HCT116 (cell line): ENCODE measurements around the gene GPALPP1.
"Not testable (repeated sequence)": the region's sequence is repeated elsewhere in the genome, so short reads cannot be mapped to it uniquely, and the experiment has no call there.

Source experiments
- ELF1 ChIP-seq: IDR thresholded peaks from 2 replicates; pipeline ENCODE4 v1.6.1; 2012; ENCODE audit warnings: low read depth, borderline replicate concordance
- POLR2AphosphoS5 ChIP-seq: IDR thresholded peaks from 2 replicates; pipeline ENCODE4 v1.6.1; 2011; ENCODE audit warnings: mild to moderate bottlenecking, low read depth, low read length, moderate library complexity
- RAD21 ChIP-seq: IDR thresholded peaks from 2 replicates; pipeline ENCODE4 v1.6.1; 2012; ENCODE audit warnings: low read depth, mild to moderate bottlenecking
- YY1 ChIP-seq: IDR thresholded peaks from 2 replicates; pipeline ENCODE4 v1.6.1; 2011; ENCODE audit warnings: low read length, low read depth, moderate library complexity, mild to moderate bottlenecking; ENCODE audit not compliant: insufficient replicate concordance; ENCODE audit errors: extremely low read depth
- TF ChIP-seq, protein P1 (sequence below), 3 experiments: fragments of 200-600 bp in 1 of 3; sonication (generic) in 1 of 3; IDR thresholded peaks in 2 of 3; conservative IDR thresholded peaks in 1 of 3; 2 replicates each; pipeline ENCODE4 v1.5.1; 2012 to 2017; ENCODE audit warnings: low read depth in 2 of 3, low read length in 2 of 3, antibody characterized with exemption in 1 of 3, borderline replicate concordance in 1 of 3, control low read depth in 1 of 3, mild to moderate bottlenecking in 1 of 3, mixed read lengths in 1 of 3, mixed run types in 1 of 3, moderate library complexity in 1 of 3; ENCODE audit not compliant: insufficient read depth in 1 of 3
- TF ChIP-seq, protein P2 (sequence below): IDR thresholded peaks from 2 replicates; pipeline ENCODE4 v1.6.1; 2012; ENCODE audit warnings: low read depth

- TF ChIP-seq, protein P1, sequence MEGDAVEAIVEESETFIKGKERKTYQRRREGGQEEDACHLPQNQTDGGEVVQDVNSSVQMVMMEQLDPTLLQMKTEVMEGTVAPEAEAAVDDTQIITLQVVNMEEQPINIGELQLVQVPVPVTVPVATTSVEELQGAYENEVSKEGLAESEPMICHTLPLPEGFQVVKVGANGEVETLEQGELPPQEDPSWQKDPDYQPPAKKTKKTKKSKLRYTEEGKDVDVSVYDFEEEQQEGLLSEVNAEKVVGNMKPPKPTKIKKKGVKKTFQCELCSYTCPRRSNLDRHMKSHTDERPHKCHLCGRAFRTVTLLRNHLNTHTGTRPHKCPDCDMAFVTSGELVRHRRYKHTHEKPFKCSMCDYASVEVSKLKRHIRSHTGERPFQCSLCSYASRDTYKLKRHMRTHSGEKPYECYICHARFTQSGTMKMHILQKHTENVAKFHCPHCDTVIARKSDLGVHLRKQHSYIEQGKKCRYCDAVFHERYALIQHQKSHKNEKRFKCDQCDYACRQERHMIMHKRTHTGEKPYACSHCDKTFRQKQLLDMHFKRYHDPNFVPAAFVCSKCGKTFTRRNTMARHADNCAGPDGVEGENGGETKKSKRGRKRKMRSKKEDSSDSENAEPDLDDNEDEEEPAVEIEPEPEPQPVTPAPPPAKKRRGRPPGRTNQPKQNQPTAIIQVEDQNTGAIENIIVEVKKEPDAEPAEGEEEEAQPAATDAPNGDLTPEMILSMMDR (IDR thresholded peaks at IDR 0.05 in 2 of 3, conservative IDR thresholded peaks at IDR 0.05 in 1 of 3; ENCODE audit: borderline replicate concordance in 1 of 3, insufficient read depth in 1 of 3, low read depth in 2 of 3, low read length in 2 of 3), result not testable (repeated sequence)
- TF ChIP-seq RAD21, YY1, POLR2AphosphoS5, ELF1: not testable (repeated sequence)
- TF ChIP-seq, protein P2, sequence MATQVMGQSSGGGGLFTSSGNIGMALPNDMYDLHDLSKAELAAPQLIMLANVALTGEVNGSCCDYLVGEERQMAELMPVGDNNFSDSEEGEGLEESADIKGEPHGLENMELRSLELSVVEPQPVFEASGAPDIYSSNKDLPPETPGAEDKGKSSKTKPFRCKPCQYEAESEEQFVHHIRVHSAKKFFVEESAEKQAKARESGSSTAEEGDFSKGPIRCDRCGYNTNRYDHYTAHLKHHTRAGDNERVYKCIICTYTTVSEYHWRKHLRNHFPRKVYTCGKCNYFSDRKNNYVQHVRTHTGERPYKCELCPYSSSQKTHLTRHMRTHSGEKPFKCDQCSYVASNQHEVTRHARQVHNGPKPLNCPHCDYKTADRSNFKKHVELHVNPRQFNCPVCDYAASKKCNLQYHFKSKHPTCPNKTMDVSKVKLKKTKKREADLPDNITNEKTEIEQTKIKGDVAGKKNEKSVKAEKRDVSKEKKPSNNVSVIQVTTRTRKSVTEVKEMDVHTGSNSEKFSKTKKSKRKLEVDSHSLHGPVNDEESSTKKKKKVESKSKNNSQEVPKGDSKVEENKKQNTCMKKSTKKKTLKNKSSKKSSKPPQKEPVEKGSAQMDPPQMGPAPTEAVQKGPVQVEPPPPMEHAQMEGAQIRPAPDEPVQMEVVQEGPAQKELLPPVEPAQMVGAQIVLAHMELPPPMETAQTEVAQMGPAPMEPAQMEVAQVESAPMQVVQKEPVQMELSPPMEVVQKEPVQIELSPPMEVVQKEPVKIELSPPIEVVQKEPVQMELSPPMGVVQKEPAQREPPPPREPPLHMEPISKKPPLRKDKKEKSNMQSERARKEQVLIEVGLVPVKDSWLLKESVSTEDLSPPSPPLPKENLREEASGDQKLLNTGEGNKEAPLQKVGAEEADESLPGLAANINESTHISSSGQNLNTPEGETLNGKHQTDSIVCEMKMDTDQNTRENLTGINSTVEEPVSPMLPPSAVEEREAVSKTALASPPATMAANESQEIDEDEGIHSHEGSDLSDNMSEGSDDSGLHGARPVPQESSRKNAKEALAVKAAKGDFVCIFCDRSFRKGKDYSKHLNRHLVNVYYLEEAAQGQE, result not testable (repeated sequence)
These were observed 74.6 kb downstream of the GPALPP1 start for GRCh38 chr13:45063889-45064288.
